ENCODE measurements around the gene AFF3.

AFF3 gene

GRCh38 chr2:99619151-99619550 lies 523.2 kb downstream of the AFF3 start:
- peaks cover 14% of the 10 kb centered on the region for H3K79me1 ChIP-seq (replicated peaks; ENCODE audit: low read length, poor library complexity, severe bottlenecking)
- DNase-seq = no peak
- peaks cover 4% of the 10 kb centered on the region for H3K4me1 ChIP-seq (ENCODE audit: control insufficient read depth, insufficient read depth, low read depth, low read length)
- H3K4ac ChIP-seq (ENCODE audit: low read depth in 1 of 2, low read length in 2 of 2) = no peak overlapping the region
- no peaks in the 10 kb centered on the region for H3K9me3 ChIP-seq (ENCODE audit: control insufficient read depth, low read length)
- H4K8ac ChIP-seq (ENCODE audit: low read length) = no peak overlapping the region
- H2BK15ac ChIP-seq (ENCODE audit: low read depth, poor library complexity, severe bottlenecking) = no peak overlapping the region
- H3K9ac ChIP-seq (ENCODE audit: low read length) = no peak overlapping the region
- peaks cover 0 to 14% of the 10 kb centered on the region in 2 experiments for H3K36me3 ChIP-seq (ENCODE audit: control insufficient read depth in 1 of 2, insufficient read depth in 2 of 2, low read depth in 1 of 2, low read length in 2 of 2)
- no peak overlapping the region for H2AK5ac ChIP-seq (ENCODE audit: low read length, severe bottlenecking)
- WGBS = 93% methylated on average over 1 of the region's 1 CpG
- H4K91ac ChIP-seq (ENCODE audit: low read length) = no peak overlapping the region
- H2BK120ac ChIP-seq (ENCODE audit: low read depth, low read length) = no peak overlapping the region
- no peak overlapping the region for H3K27ac ChIP-seq (ENCODE audit: low read length, poor library complexity, severe bottlenecking)
- H3K18ac ChIP-seq (ENCODE audit: low read depth in 1 of 2, low read length in 2 of 2) = no peak overlapping the region
- no peak overlapping the region for H2BK12ac ChIP-seq (ENCODE audit: low read length in 2 of 2)
- no peak overlapping the region for H3K4me3 ChIP-seq (ENCODE audit: insufficient read depth in 1 of 2, low read depth in 1 of 2, low read length in 2 of 2)
- no peak overlapping the region for H2BK5ac ChIP-seq (ENCODE audit: low read depth, low read length, poor library complexity, severe bottlenecking)
- no peak overlapping the region for H3K14ac ChIP-seq (ENCODE audit: low read length in 2 of 2)
- peaks cover 0 to 47% of the 10 kb centered on the region in 2 experiments for H3K27me3 ChIP-seq (ENCODE audit: control insufficient read depth in 1 of 2, insufficient read depth in 1 of 2, low read length in 2 of 2)
- H3K23ac ChIP-seq (ENCODE audit: low read length in 2 of 2) = no peak overlapping the region
- H3K4me2 ChIP-seq (ENCODE audit: low read length, poor library complexity, severe bottlenecking) = no peak overlapping the region
- no peak overlapping the region for H2AFZ ChIP-seq (ENCODE audit: low read depth, low read length)

DNA sequence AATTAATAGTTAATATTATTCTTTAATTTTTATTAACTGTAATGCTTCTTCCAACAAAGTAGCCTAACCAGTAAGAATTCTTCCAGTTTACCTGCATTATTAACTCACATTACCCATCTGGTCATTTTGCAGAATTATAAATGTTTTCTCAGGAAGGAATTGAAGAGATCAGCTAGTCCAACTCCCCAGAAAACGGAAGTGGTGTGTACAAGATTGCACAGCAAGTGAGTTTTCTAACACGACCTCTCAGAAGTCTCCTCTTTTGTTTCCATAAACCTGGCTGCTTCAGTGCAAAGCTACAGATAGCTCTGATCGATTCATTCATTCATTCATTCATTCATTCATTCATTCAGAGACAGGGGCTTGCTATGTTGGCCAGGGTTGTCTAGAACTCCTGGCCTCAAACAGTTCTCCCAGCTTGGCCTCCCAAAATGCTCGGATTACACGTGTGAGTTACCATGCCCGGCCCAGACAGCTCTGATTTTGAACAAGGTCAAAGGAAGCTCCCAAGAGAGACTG lies 523.8 kb downstream of the AFF3 start:
- no peak overlapping the region for H3K27ac ChIP-seq (ENCODE audit: low read length, poor library complexity, severe bottlenecking)
- 94% methylated on average over 6 of the region's 6 CpGs for WGBS
- no peak overlapping the region for H2BK5ac ChIP-seq (ENCODE audit: low read depth, low read length, poor library complexity, severe bottlenecking)

DNA sequence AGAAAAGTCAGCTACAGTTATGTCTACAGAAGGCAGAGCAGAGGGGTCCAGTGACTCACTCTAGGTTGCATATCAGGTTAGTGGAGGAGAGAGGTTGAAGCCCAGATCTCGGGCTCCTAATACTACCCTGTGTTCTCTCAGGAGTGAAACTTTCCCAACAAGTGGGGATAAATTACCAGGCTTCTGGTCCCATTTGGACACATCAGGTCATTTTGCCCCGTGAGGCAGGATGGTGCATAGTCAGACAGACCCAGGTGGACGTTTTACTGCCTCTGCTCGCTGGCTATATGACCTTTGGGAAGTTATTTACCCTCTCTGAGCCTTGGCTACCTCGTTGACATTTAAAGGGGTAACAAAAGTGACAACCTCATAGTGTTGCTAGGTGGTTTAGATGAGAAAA lies 524.6 kb downstream of the AFF3 start:
- Histone ChIP-seq H2BK12ac (ENCODE audit: low read length in 2 of 2) (no peak overlapping the region), H3K27me3 (ENCODE audit: control insufficient read depth in 1 of 2, insufficient read depth in 1 of 2, low read length in 2 of 2) (peaks cover 0 to 41% of the 10 kb centered on the region in 2 experiments), H2BK5ac (ENCODE audit: low read depth, low read length, poor library complexity, severe bottlenecking) (no peak overlapping the region), H2AK5ac (ENCODE audit: low read length, severe bottlenecking) (no peak overlapping the region), H4K8ac (ENCODE audit: low read length) (no peak overlapping the region), H3K79me1 (replicated peaks; ENCODE audit: low read length, poor library complexity, severe bottlenecking) (peaks cover 10% of the 10 kb centered on the region), H3K9me3 (ENCODE audit: control insufficient read depth, low read length) (no peaks in the 10 kb centered on the region), H3K23ac (ENCODE audit: low read length in 2 of 2) (no peak overlapping the region), H2BK15ac (ENCODE audit: low read depth, poor library complexity, severe bottlenecking) (no peak overlapping the region), H3K18ac (ENCODE audit: low read depth in 1 of 2, low read length in 2 of 2) (no peak overlapping the region), H3K36me3 (ENCODE audit: control insufficient read depth in 1 of 2, insufficient read depth in 2 of 2, low read depth in 1 of 2, low read length in 2 of 2) (peaks cover 0 to 7% of the 10 kb centered on the region in 2 experiments), H3K14ac (ENCODE audit: low read length in 2 of 2) (no peak overlapping the region), H3K9ac (ENCODE audit: low read length) (no peak overlapping the region), H2BK120ac (ENCODE audit: low read depth, low read length) (no peak overlapping the region), H3K4me1 (ENCODE audit: control insufficient read depth, insufficient read depth, low read depth, low read length) (peaks cover 2% of the 10 kb centered on the region), H4K91ac (ENCODE audit: low read length) (no peak overlapping the region), H3K4me3 (ENCODE audit: insufficient read depth in 1 of 2, low read depth in 1 of 2, low read length in 2 of 2) (no peak overlapping the region), H2AFZ (ENCODE audit: low read depth, low read length) (no peak overlapping the region), H3K4me2 (ENCODE audit: low read length, poor library complexity, severe bottlenecking) (no peak overlapping the region), H3K27ac (ENCODE audit: low read length, poor library complexity, severe bottlenecking) (no peak overlapping the region), H3K4ac (ENCODE audit: low read depth in 1 of 2, low read length in 2 of 2) (no peak overlapping the region)
- no peak for DNase-seq
- WGBS = 76% methylated on average over 4 of the region's 5 CpGs

More for the DNA sequence above, 523.8 kb downstream of the AFF3 start:
- no peak overlapping the region for H3K9ac ChIP-seq (ENCODE audit: low read length)
- H3K4me3 ChIP-seq (ENCODE audit: insufficient read depth in 1 of 2, low read depth in 1 of 2, low read length in 2 of 2) = no peak overlapping the region
- H2AK5ac ChIP-seq (ENCODE audit: low read length, severe bottlenecking) = no peak overlapping the region
- no peak overlapping the region for H4K91ac ChIP-seq (ENCODE audit: low read length)
- peaks cover 14% of the 10 kb centered on the region for H3K79me1 ChIP-seq (replicated peaks; ENCODE audit: low read length, poor library complexity, severe bottlenecking)
- peaks cover 4% of the 10 kb centered on the region for H3K4me1 ChIP-seq (ENCODE audit: control insufficient read depth, insufficient read depth, low read depth, low read length)
- H4K8ac ChIP-seq (ENCODE audit: low read length) = no peak overlapping the region
- H3K14ac ChIP-seq (ENCODE audit: low read length in 2 of 2) = no peak overlapping the region
- no peak overlapping the region for H2BK120ac ChIP-seq (ENCODE audit: low read depth, low read length)
- H2BK12ac ChIP-seq (ENCODE audit: low read length in 2 of 2) = no peak overlapping the region
- no peak overlapping the region for H2AFZ ChIP-seq (ENCODE audit: low read depth, low read length)
- no peak overlapping the region for H3K18ac ChIP-seq (ENCODE audit: low read depth in 1 of 2, low read length in 2 of 2)
- H3K23ac ChIP-seq (ENCODE audit: low read length in 2 of 2) = no peak overlapping the region
- no peak overlapping the region for H3K4me2 ChIP-seq (ENCODE audit: low read length, poor library complexity, severe bottlenecking)
- H2BK15ac ChIP-seq (ENCODE audit: low read depth, poor library complexity, severe bottlenecking) = no peak overlapping the region
- peaks cover 0 to 12% of the 10 kb centered on the region in 2 experiments for H3K36me3 ChIP-seq (ENCODE audit: control insufficient read depth in 1 of 2, insufficient read depth in 2 of 2, low read depth in 1 of 2, low read length in 2 of 2)
- no peak overlapping the region for H3K4ac ChIP-seq (ENCODE audit: low read depth in 1 of 2, low read length in 2 of 2)
- peaks cover 0 to 43% of the 10 kb centered on the region in 2 experiments for H3K27me3 ChIP-seq (ENCODE audit: control insufficient read depth in 1 of 2, insufficient read depth in 1 of 2, low read length in 2 of 2)
- no peak for DNase-seq
- H3K9me3 ChIP-seq (ENCODE audit: control insufficient read depth, low read length) = no peaks in the 10 kb centered on the region

DNA sequence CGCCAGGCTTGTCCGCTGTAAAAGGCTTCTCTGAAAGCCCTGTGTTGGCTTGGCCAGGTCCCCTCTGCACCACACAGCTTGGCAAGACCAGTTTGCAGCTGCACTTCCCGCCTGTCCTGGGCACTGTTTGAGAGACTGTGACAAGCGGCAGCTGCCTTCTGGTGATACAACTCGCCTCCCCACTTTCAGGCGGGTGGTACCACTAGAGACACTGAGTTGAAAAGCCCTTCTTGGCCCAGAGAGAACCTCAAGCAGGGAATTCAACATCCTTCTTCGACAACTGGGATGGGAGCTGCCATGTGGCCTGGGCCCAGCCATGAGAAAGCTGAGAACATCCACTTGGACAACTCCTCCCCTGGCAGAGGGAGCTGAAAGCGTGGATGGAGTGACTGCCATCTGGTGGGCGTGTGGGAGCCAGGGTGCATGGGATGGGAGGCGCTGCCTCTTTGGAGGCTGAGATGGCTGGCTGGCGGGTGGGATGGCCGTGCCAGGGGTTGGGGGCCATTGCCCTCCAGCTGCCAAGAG lies 527.1 kb downstream of the AFF3 start:
- no peak overlapping the region for H2AFZ ChIP-seq (ENCODE audit: low read depth, low read length)
- H3K79me1 ChIP-seq (replicated peaks; ENCODE audit: low read length, poor library complexity, severe bottlenecking) = peaks cover 11% of the 10 kb centered on the region
- H3K4ac ChIP-seq (ENCODE audit: low read depth in 1 of 2, low read length in 2 of 2) = no peak overlapping the region
- WGBS = 97% methylated on average over 12 of the region's 12 CpGs
- no peak overlapping the region for H2BK5ac ChIP-seq (ENCODE audit: low read depth, low read length, poor library complexity, severe bottlenecking)
- no peak overlapping the region for H3K18ac ChIP-seq (ENCODE audit: low read depth in 1 of 2, low read length in 2 of 2)
- H2BK120ac ChIP-seq (ENCODE audit: low read depth, low read length) = no peak overlapping the region
- no peaks in the 10 kb centered on the region for H3K9me3 ChIP-seq (ENCODE audit: control insufficient read depth, low read length)
- H3K4me3 ChIP-seq (ENCODE audit: insufficient read depth in 1 of 2, low read depth in 1 of 2, low read length in 2 of 2) = no peak overlapping the region
- peaks cover 0 to 7% of the 10 kb centered on the region in 2 experiments for H3K36me3 ChIP-seq (ENCODE audit: control insufficient read depth in 1 of 2, insufficient read depth in 2 of 2, low read depth in 1 of 2, low read length in 2 of 2)
- H3K4me1 ChIP-seq (ENCODE audit: control insufficient read depth, insufficient read depth, low read depth, low read length) = peaks cover 2% of the 10 kb centered on the region
- no peak overlapping the region for H3K9ac ChIP-seq (ENCODE audit: low read length)
- H2AK5ac ChIP-seq (ENCODE audit: low read length, severe bottlenecking) = no peak overlapping the region
- no peak overlapping the region for H4K8ac ChIP-seq (ENCODE audit: low read length)
- H2BK12ac ChIP-seq (ENCODE audit: low read length in 2 of 2) = no peak overlapping the region
- no peak overlapping the region for H3K23ac ChIP-seq (ENCODE audit: low read length in 2 of 2)
- no peak overlapping the region for H3K27ac ChIP-seq (ENCODE audit: low read length, poor library complexity, severe bottlenecking)
- no peak overlapping the region for H3K4me2 ChIP-seq (ENCODE audit: low read length, poor library complexity, severe bottlenecking)
- no peak overlapping the region for H2BK15ac ChIP-seq (ENCODE audit: low read depth, poor library complexity, severe bottlenecking)
- no peak for DNase-seq
- H3K27me3 ChIP-seq (ENCODE audit: control insufficient read depth in 1 of 2, insufficient read depth in 1 of 2, low read length in 2 of 2) = peaks cover 0 to 29% of the 10 kb centered on the region in 2 experiments
- no peak overlapping the region for H4K91ac ChIP-seq (ENCODE audit: low read length)
- H3K14ac ChIP-seq (ENCODE audit: low read length in 2 of 2) = no peak overlapping the region

Measured in mesenchymal stem cell (in vitro differentiated cells and primary cell).